Prostate gland (tissue), 2 donors: Measurements from ENCODE around the gene ZNF440. TPM values are rescaled to one million over a fixed set of nuclear protein-coding genes. Genes with fewer than 3 reads are reported as not detected.
"Not testable (repeated sequence)": the region's sequence is repeated elsewhere in the genome, so short reads cannot be mapped to it uniquely, and the experiment has no call there.

Experiments
- DNase-seq: peaks from one replicate; pipeline ENCODE4 v3.0.0-alpha.2; 2019; ENCODE audit warnings: low spot score
- H3K27ac ChIP-seq, 2 donors: fragments of 200-600 bp; sonication (generic); 2 replicates each; pipeline ENCODE4 v1.5.1; 2017 to 2019
- H3K27me3 ChIP-seq: fragments of 200-600 bp; sonication (generic); replicated peaks from 2 replicates; pipeline ENCODE4 v1.5.1; 2019; ENCODE audit not compliant: insufficient read depth
- H3K36me3 ChIP-seq, 2 donors: fragments of 200-600 bp; sonication (generic); 1 replicate in 1 of 2; 2 replicates in 1 of 2; pipeline versions ENCODE4 v1.5.1 to v1.8.1; 2017 to 2019
- H3K4me1 ChIP-seq: fragments of 200-600 bp; sonication (generic); replicated peaks from 2 replicates; pipeline ENCODE4 v1.5.1; 2019
- H3K4me3 ChIP-seq, 2 donors: fragments of 200-600 bp; sonication (generic); 2 replicates each; pipeline ENCODE4 v1.5.1; 2017 to 2019
- H3K9me3 ChIP-seq: fragments of 200-600 bp; sonication (generic); 2 replicates; pipeline ENCODE4 v1.5.1; 2017
- POLR2A ChIP-seq: fragments of 450-650 bp; IDR thresholded peaks from one replicate; pipeline ENCODE4 v1.6.1; 2016; ENCODE audit warnings: antibody characterized with exemption, mild to moderate bottlenecking
- POLR2AphosphoS5 ChIP-seq: sonication (generic); formaldehyde crosslinking; IDR thresholded peaks from one replicate; pipeline ENCODE4 v1.6.1; 2017; ENCODE audit warnings: antibody characterized with exemption
- WGBS: methylation state at CpG from one replicate; pipeline ENCODE4 v1.1.5; 2018; 5-methylcytosine and 5-hydroxymethylcytosine counted together
- intact Hi-C: fragments of 100-400 bp; cut with DNase I; formaldehyde crosslinking; loops from one replicate; pipeline ENCODE4 v1.14.2; 2022
- total RNA-seq, 2 donors: library from RNA; depleted of rRNA; stranded (reverse); fragments of >200 nt; gene quantifications; one replicate each; pipeline ENCODE4 v1.1.0, GENCODE V29; 2016
- TF ChIP-seq, protein P1 (sequence below), 4 experiments: fragments of 200-600 bp in 2 of 4; fragments of 450-650 bp in 2 of 4; sonication (generic) in 2 of 4; IDR thresholded peaks; 1 replicate in 3 of 4; 2 replicates in 1 of 4; pipeline ENCODE4 v1.5.1; 2016 to 2019; ENCODE audit warnings: antibody characterized with exemption in 4 of 4, mild to moderate bottlenecking in 2 of 4, moderate library complexity in 2 of 4

Gene ZNF440
- total RNA-seq, 2 donors from 2014 or later: 17.5 to 17.9 TPM

DNA sequence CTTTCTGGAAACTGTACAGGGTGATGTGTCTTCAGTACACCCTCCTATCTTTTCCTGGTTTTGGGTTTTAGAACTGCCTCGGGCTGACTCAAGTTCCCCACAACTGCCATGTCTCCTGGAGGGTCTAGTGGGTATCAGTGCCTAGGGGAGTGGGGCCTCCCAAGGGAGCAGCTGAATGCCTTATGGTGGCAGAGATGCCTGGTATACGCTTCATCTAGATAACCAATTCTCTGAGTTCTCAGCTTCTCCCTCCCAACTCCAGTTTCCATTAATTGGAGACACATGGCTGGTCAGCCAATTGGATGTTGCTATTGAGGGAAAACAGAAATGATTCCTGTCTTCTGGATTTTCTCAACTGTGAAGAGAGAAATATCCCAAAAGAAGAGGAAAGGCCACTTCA lies 47.2 kb downstream of the ZNF440 start:
- no peak for DNase-seq
- Histone ChIP-seq H3K27me3 (no peaks in the 10 kb centered on the region), H3K4me3 (no peak overlapping the region), H3K9me3 (no peaks in the 10 kb centered on the region), H3K4me1 (no peaks in the 10 kb centered on the region), H3K36me3 (no peaks in the 10 kb centered on the region), H3K27ac (no peak overlapping the region)
- intact Hi-C loops: no loop called here
- TF ChIP-seq POLR2A (no peak), POLR2AphosphoS5 (no peak)
- TF ChIP-seq, protein P1, sequence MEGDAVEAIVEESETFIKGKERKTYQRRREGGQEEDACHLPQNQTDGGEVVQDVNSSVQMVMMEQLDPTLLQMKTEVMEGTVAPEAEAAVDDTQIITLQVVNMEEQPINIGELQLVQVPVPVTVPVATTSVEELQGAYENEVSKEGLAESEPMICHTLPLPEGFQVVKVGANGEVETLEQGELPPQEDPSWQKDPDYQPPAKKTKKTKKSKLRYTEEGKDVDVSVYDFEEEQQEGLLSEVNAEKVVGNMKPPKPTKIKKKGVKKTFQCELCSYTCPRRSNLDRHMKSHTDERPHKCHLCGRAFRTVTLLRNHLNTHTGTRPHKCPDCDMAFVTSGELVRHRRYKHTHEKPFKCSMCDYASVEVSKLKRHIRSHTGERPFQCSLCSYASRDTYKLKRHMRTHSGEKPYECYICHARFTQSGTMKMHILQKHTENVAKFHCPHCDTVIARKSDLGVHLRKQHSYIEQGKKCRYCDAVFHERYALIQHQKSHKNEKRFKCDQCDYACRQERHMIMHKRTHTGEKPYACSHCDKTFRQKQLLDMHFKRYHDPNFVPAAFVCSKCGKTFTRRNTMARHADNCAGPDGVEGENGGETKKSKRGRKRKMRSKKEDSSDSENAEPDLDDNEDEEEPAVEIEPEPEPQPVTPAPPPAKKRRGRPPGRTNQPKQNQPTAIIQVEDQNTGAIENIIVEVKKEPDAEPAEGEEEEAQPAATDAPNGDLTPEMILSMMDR (IDR thresholded peaks at IDR 0.05): no peak
- 95% methylated on average over 2 of the region's 2 CpGs for WGBS

DNA sequence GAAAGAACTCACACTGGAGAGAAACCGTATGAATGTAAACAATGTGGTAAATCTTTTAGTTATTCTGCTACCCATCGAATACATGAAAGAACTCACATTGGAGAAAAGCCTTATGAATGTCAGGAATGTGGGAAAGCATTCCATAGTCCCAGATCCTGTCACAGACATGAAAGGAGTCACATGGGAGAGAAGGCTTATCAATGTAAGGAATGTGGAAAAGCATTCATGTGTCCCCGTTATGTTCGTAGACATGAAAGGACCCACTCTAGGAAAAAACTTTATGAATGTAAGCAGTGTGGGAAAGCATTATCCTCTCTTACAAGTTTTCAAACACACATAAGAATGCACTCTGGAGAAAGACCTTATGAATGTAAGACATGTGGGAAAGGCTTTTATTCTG lies 53.7 kb downstream of the ZNF440 start:
- H3K27ac ChIP-seq, H3K27me3 ChIP-seq, H3K9me3 ChIP-seq, DNase-seq, H3K4me3 ChIP-seq, H3K4me1 ChIP-seq, intact Hi-C loops: not testable (repeated sequence)
- WGBS: 97% methylated on average over 4 of the region's 4 CpGs
- H3K36me3 ChIP-seq: peaks cover 9 to 13% of the 10 kb centered on the region in 2 donors

- WGBS: 92% methylated on average over 8 of the region's 8 CpGs
These were observed 54.1 kb downstream of the ZNF440 start for GRCh38 chr19:11868188-11868587.

GRCh38 chr19:11872624-11873023 lies 58.6 kb downstream of the ZNF440 start:
- 96% methylated on average over 9 of the region's 9 CpGs for WGBS
- DNase-seq: no peak
- Histone ChIP-seq H3K27me3 (no peaks in the 10 kb centered on the region), H3K27ac (no peak overlapping the region), H3K4me3 (no peak overlapping the region), H3K4me1 (no peaks in the 10 kb centered on the region), H3K9me3 (no peaks in the 10 kb centered on the region), H3K36me3 (peaks cover 2 to 6% of the 10 kb centered on the region in 2 donors)
- intact Hi-C loops: no loop called here
- TF ChIP-seq POLR2AphosphoS5: no peak
- TF ChIP-seq, protein P1 (IDR thresholded peaks at IDR 0.05): no peak
- no peak for TF ChIP-seq POLR2A

More at GRCh38 chr19:11868188-11868587, 54.1 kb downstream of the ZNF440 start:
- H3K27me3 ChIP-seq: no peaks in the 10 kb centered on the region
- H3K27ac ChIP-seq: no peak overlapping the region
- TF ChIP-seq POLR2A (no peak), POLR2AphosphoS5 (no peak)
- TF ChIP-seq, protein P1 (IDR thresholded peaks at IDR 0.05): no peak
- H3K36me3 ChIP-seq: peaks cover 9 to 13% of the 10 kb centered on the region in 2 donors
- no peak overlapping the region for H3K4me3 ChIP-seq
- intact Hi-C loops: no loop called here
- H3K4me1 ChIP-seq: no peaks in the 10 kb centered on the region
- DNase-seq: no peak
- H3K9me3 ChIP-seq: no peaks in the 10 kb centered on the region

- no peaks in the 10 kb centered on the region for H3K36me3 ChIP-seq
- no peak overlapping the region for H3K4me3 ChIP-seq
- no peak overlapping the region for H3K27ac ChIP-seq
- no peaks in the 10 kb centered on the region for H3K9me3 ChIP-seq
- WGBS: 74% methylated on average over 1 of the region's 1 CpG
- no peaks in the 10 kb centered on the region for H3K4me1 ChIP-seq
- no peak for DNase-seq
- intact Hi-C loops: no loop called here
- TF ChIP-seq POLR2A (no peak), POLR2AphosphoS5 (no peak)
- TF ChIP-seq, protein P1 (IDR thresholded peaks at IDR 0.05): no peak
- H3K27me3 ChIP-seq: no peaks in the 10 kb centered on the region
These were observed 59.7 kb downstream of the ZNF440 start for GRCh38 chr19:11873762-11874161.

DNA sequence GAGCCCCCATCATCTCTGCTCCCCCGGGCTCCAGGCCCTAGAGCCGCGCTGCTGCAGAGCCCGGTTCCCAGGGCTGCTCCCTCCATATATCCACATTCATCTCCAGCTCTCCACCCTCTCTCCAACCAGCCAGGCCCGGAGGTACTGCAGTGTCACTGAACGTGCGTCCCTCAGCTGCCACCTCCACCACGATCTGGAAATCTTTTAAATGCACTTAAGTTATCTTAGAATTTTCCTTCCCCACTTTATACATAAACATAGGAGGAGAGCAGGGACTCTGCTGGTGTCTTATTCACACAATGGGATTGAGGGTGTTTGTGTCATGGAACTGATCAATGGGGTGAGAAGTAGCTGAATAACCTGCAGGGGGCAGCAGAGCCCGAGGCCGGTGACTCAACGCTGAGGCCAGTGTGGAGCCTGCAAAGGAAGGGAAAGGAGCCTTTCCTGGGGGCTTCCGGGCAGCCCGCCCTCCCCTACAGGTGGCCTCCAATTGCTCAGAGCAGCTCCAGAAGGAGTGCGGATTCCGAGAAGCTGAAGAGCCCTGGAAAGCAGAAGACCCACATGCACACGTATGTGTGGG lies 65.7 kb downstream of the ZNF440 start:
- H3K36me3 ChIP-seq, H3K4me3 ChIP-seq, H3K4me1 ChIP-seq, H3K27ac ChIP-seq, H3K9me3 ChIP-seq, DNase-seq, H3K27me3 ChIP-seq: not testable (repeated sequence)
- WGBS: 83% methylated on average over 16 of the region's 16 CpGs
- intact Hi-C loops: loop anchor here (2.0 to 10.0 kb wide), 3 partner anchors 107 to 263 kb away; partner anchors contain the start of genes ZNF20 and ZNF844
